Neural progenitor cell (in vitro differentiated cells): ENCODE measurements around the gene BMPR1A. TPM values are rescaled to one million over a fixed set of nuclear protein-coding genes. Genes with fewer than 3 reads are reported as not detected.
A peak's percentile ranks its signal among the peaks of the same experiment; 100 is the strongest.

Source experiments
- DNase-seq: peaks from one replicate; pipeline ENCODE4 v3.0.0-alpha.2; 2016; ENCODE audit warnings: low spot score
- H2AFZ ChIP-seq: fragments of 200-600 bp; sonication (generic); replicated peaks from 2 replicates; pipeline ENCODE4 v1.6.1; 2016; ENCODE audit warnings: antibody characterized with exemption
- H3F3A ChIP-seq: fragments of 200-600 bp; sonication (generic); 2 replicates; pipeline ENCODE4 v1.6.1; 2016; ENCODE audit warnings: antibody characterized with exemption, low read depth
- H3K27ac ChIP-seq: fragments of 200-600 bp; sonication (generic); 2 replicates; pipeline ENCODE4 v1.5.1; 2016; ENCODE audit warnings: mild to moderate bottlenecking
- H3K27me3 ChIP-seq: fragments of 200-600 bp; sonication (generic); 2 replicates; pipeline ENCODE4 v1.6.1; 2016; ENCODE audit warnings: mild to moderate bottlenecking, moderate library complexity
- H3K36me3 ChIP-seq: fragments of 200-600 bp; sonication (generic); 2 replicates; pipeline ENCODE4 v1.5.1; 2016
- H3K4me1 ChIP-seq: fragments of 200-600 bp; sonication (generic); 2 replicates; pipeline ENCODE4 v1.6.1; 2016; ENCODE audit warnings: mixed run types
- H3K4me2 ChIP-seq: fragments of 200-600 bp; sonication (generic); 2 replicates; pipeline ENCODE4 v1.6.1; 2016
- H3K4me3 ChIP-seq: fragments of 200-600 bp; sonication (generic); 2 replicates; pipeline ENCODE4 v1.5.1; 2016
- H3K79me2 ChIP-seq: fragments of 200-600 bp; sonication (generic); 2 replicates; pipeline ENCODE4 v1.6.1; 2016; ENCODE audit warnings: low read depth
- H3K9ac ChIP-seq: fragments of 200-600 bp; sonication (generic); 2 replicates; pipeline ENCODE4 v1.6.1; 2016
- H3K9me3 ChIP-seq: fragments of 200-600 bp; sonication (generic); 2 replicates; pipeline ENCODE4 v1.5.1; 2016; ENCODE audit warnings: low read depth
- H4K20me1 ChIP-seq: fragments of 200-600 bp; sonication (generic); 2 replicates; pipeline ENCODE4 v1.6.1; 2016; ENCODE audit warnings: low read depth
- H3K27ac Mint-ChIP-seq: 3 replicates; pipeline ENCODE4 v1.8.0; 2021; ENCODE audit warnings: mixed read lengths
- H3K27me3 Mint-ChIP-seq: 2 replicates; pipeline ENCODE4 v1.8.0; 2022; ENCODE audit warnings: low read depth, mild to moderate bottlenecking, inconsistent platforms, moderate library complexity, mixed read lengths; ENCODE audit not compliant: insufficient read depth
- H3K36me3 Mint-ChIP-seq: 3 replicates; pipeline ENCODE4 v1.8.0; 2021; ENCODE audit warnings: mixed read lengths
- H3K4me1 Mint-ChIP-seq: 3 replicates; pipeline ENCODE4 v1.8.0; 2021; ENCODE audit warnings: mixed read lengths
- H3K4me3 Mint-ChIP-seq: 3 replicates; pipeline ENCODE4 v1.8.0; 2021; ENCODE audit warnings: mild to moderate bottlenecking, moderate library complexity, mixed read lengths
- H3K9me3 Mint-ChIP-seq: 3 replicates; pipeline ENCODE4 v1.8.0; 2020; ENCODE audit warnings: mixed read lengths
- CTCF ChIP-seq: fragments of 200-600 bp; sonication (generic); IDR thresholded peaks from 2 replicates; pipeline ENCODE4 v1.5.1; 2017; ENCODE audit warnings: antibody characterized with exemption, mild to moderate bottlenecking
- EZH2 ChIP-seq: fragments of 200-600 bp; sonication (generic); IDR thresholded peaks from 2 replicates; pipeline ENCODE4 v1.6.1; 2017; ENCODE audit warnings: antibody characterized with exemption, mild to moderate bottlenecking, moderate library complexity
- EZH2phosphoT487 ChIP-seq: fragments of 200-600 bp; sonication (generic); IDR thresholded peaks from 2 replicates; pipeline ENCODE4 v1.6.1; 2017; ENCODE audit warnings: antibody characterized with exemption
- total RNA-seq: library from RNA; depleted of rRNA; stranded (reverse); fragments of >200 nt; gene quantifications from 2 replicates; pipeline ENCODE4 v1.2.3, GENCODE V29; 2015; ENCODE audit warnings: low replicate concordance

Gene BMPR1A
- total RNA-seq, 1 donor from 2014 or later = 76.2 TPM

DNA sequence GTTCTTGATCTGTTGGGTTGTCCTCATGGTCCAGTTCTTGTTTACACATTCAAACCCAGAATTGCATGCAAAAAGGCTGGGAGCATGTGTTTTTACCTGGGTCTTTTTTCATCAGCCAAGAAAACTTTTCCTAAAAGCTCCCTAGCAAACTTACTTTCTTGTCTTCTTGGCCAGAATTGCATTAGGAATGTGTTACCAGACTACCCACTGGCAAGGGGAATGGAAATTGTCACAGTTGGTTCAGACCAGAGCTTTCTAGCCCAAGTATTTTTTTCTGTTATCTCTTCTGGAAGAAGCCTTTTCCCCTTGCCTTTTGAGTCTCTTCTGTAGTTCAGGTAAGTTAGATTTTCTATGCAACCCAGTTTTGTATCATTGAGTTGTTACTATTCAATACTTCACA lies 77.5 kb downstream of the BMPR1A start:
- no peak overlapping the region for H3K4me2 ChIP-seq
- H3K9me3 ChIP-seq = no peaks in the 10 kb centered on the region
- no peaks in the 10 kb centered on the region for H3K36me3 ChIP-seq
- H3K79me2 ChIP-seq = peaks cover 99% of the 10 kb centered on the region
- TF ChIP-seq EZH2phosphoT487 = no peak
- no peak for TF ChIP-seq CTCF
- TF ChIP-seq EZH2 = no peak
- Mint-ChIP-seq H3K4me1 (peaks cover 32% of the 10 kb centered on the region), H3K9me3 (no peaks in the 10 kb centered on the region), H3K36me3 (peaks cover 16% of the 10 kb centered on the region), H3K4me3 (no peak overlapping the region), H3K27ac (no peak overlapping the region), H3K27me3 (peaks cover 2% of the 10 kb centered on the region)
- H2AFZ ChIP-seq = no peak overlapping the region
- peaks cover 17% of the 10 kb centered on the region for H3F3A ChIP-seq
- no peak overlapping the region for H3K27ac ChIP-seq
- H3K4me3 ChIP-seq = no peak overlapping the region
- no peaks in the 10 kb centered on the region for H3K27me3 ChIP-seq
- H3K9ac ChIP-seq = no peak overlapping the region
- no peak for DNase-seq
- peaks cover 21% of the 10 kb centered on the region for H3K4me1 ChIP-seq
- H4K20me1 ChIP-seq = peaks cover 100% of the 10 kb centered on the region

DNA sequence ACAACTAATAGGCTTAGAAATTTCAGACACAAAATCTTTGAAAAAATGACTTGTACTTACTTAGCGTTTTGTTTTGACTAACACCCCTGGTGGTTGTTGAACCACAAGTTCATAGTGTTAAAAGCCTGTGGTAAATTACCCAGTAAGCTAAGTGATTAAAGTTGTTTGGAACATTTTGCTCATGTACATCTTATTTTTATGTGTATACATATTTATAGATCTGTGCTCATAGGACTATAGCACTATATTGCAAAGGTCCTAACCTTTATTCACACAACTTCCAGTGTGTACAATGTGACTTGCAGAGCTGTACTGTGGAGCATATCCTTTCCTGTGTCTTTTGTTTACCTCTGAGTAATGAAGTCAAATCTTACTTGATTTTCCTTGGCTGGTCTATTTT lies 79.6 kb downstream of the BMPR1A start:
- Histone ChIP-seq H3K4me2 (no peak overlapping the region), H3K4me1 (peaks cover 9% of the 10 kb centered on the region), H3K9me3 (no peaks in the 10 kb centered on the region), H2AFZ (no peak overlapping the region), H3K36me3 (no peaks in the 10 kb centered on the region), H3K79me2 (peaks cover 88% of the 10 kb centered on the region), H4K20me1 (peaks cover 100% of the 10 kb centered on the region), H3K4me3 (no peak overlapping the region), H3K9ac (no peak overlapping the region), H3F3A (peaks cover 16% of the 10 kb centered on the region), H3K27ac (no peak overlapping the region), H3K27me3 (no peaks in the 10 kb centered on the region)
- Mint-ChIP-seq H3K27ac (peak overlapping the region; percentile 43), H3K27me3 (no peaks in the 10 kb centered on the region), H3K36me3 (peaks cover 13% of the 10 kb centered on the region), H3K4me1 (peaks cover 25% of the 10 kb centered on the region), H3K9me3 (no peaks in the 10 kb centered on the region), H3K4me3 (no peak overlapping the region)
- no peak for DNase-seq
- no peak for TF ChIP-seq EZH2
- TF ChIP-seq EZH2phosphoT487 = no peak
- TF ChIP-seq CTCF = no peak

- no peaks in the 10 kb centered on the region for H3K9me3 ChIP-seq
- H3K36me3 Mint-ChIP-seq = peaks cover 18% of the 10 kb centered on the region
- no peaks in the 10 kb centered on the region for H3K36me3 ChIP-seq
- no peaks in the 10 kb centered on the region for H3K27me3 ChIP-seq
- H3K27me3 Mint-ChIP-seq = no peaks in the 10 kb centered on the region
- no peak overlapping the region for H3K27ac ChIP-seq
- DNase-seq = peak; percentile 63
- H3K4me2 ChIP-seq = peak overlapping the region; percentile 23
- H3K4me3 Mint-ChIP-seq = no peak overlapping the region
- no peak overlapping the region for H2AFZ ChIP-seq
- no peaks in the 10 kb centered on the region for H3K9me3 Mint-ChIP-seq
- peaks cover 32% of the 10 kb centered on the region for H3K4me1 Mint-ChIP-seq
- H4K20me1 ChIP-seq = peaks cover 100% of the 10 kb centered on the region
- peaks cover 84% of the 10 kb centered on the region for H3K79me2 ChIP-seq
- no peak overlapping the region for H3K4me3 ChIP-seq
- no peak overlapping the region for H3K27ac Mint-ChIP-seq
- H3K4me1 ChIP-seq = peaks cover 16% of the 10 kb centered on the region
- peaks cover 16% of the 10 kb centered on the region for H3F3A ChIP-seq
- H3K9ac ChIP-seq = no peak overlapping the region
- no peak for TF ChIP-seq EZH2
- TF ChIP-seq CTCF = no peak
- no peak for TF ChIP-seq EZH2phosphoT487
These were observed 81.2 kb downstream of the BMPR1A start for GRCh38 chr10:86837663-86838062.
